SK-N-SH treated with all-trans-retinoic acid at 6 μM for 48 hours (cell line): ENCODE data around the gene TIAM2.

ENCODE experiments used
- ATAC-seq: fragments of 200-7000 bp; cut with Tn5 transposase; 3 replicates; pipeline ENCODE4 v1.9.1; 2020; ENCODE audit warnings: mild to moderate bottlenecking, moderate library complexity
- ARNTL ChIP-seq: fragments of 450-650 bp; formaldehyde crosslinking; IDR thresholded peaks from 2 replicates; pipeline ENCODE4 v1.5.0; 2020; ENCODE audit warnings: low read depth, mild to moderate bottlenecking, moderate library complexity, borderline replicate concordance
- BACH2 ChIP-seq: fragments of 250-450 bp; sonication (Bioruptor Pico); IDR thresholded peaks from 2 replicates; pipeline ENCODE4 v1.9.0; 2021; ENCODE audit warnings: mild to moderate bottlenecking, borderline replicate concordance
- CREB5 ChIP-seq: fragments of 250-450 bp; sonication (Bioruptor Pico); IDR thresholded peaks from 2 replicates; pipeline ENCODE4 v1.5.1; 2020; ENCODE audit warnings: low read depth, mild to moderate bottlenecking, moderate library complexity
- CSRNP3 ChIP-seq: fragments of 250-450 bp; sonication (Bioruptor Pico); IDR thresholded peaks from 2 replicates; pipeline ENCODE4 v1.5.1; 2021; ENCODE audit warnings: mild to moderate bottlenecking, moderate library complexity
- ESRRG ChIP-seq: fragments of 250-450 bp; sonication (Bioruptor Pico); IDR thresholded peaks from 2 replicates; pipeline ENCODE4 v1.6.1; 2021; ENCODE audit warnings: mild to moderate bottlenecking
- GLIS3 ChIP-seq: fragments of 250-450 bp; sonication (Bioruptor Pico); IDR thresholded peaks from 2 replicates; pipeline ENCODE4 v1.5.0; 2020; ENCODE audit warnings: mild to moderate bottlenecking, moderate library complexity
- OSR1 ChIP-seq: fragments of 250-450 bp; sonication (Bioruptor Pico); IDR thresholded peaks from 2 replicates; pipeline ENCODE4 v1.8.0; 2022; ENCODE audit warnings: moderate library complexity, mild to moderate bottlenecking, inconsistent platforms
- RARB ChIP-seq: fragments of 250-450 bp; sonication (Bioruptor Pico); IDR thresholded peaks from 2 replicates; pipeline ENCODE4 v1.8.0; 2021; ENCODE audit warnings: mild to moderate bottlenecking, moderate library complexity
- SNAI2 ChIP-seq: fragments of 250-450 bp; sonication (Bioruptor Pico); IDR thresholded peaks from 2 replicates; pipeline ENCODE4 v1.5.0; 2020; ENCODE audit warnings: mild to moderate bottlenecking, moderate library complexity
- TCF4 ChIP-seq: fragments of 250-450 bp; sonication (Bioruptor Pico); IDR thresholded peaks from 2 replicates; pipeline ENCODE4 v1.8.0; 2021; ENCODE audit warnings: mild to moderate bottlenecking, moderate library complexity, borderline replicate concordance
- TOX ChIP-seq: fragments of 250-450 bp; sonication (Bioruptor Pico); IDR thresholded peaks from 2 replicates; pipeline ENCODE4 v1.8.0; 2021; ENCODE audit warnings: mild to moderate bottlenecking, moderate library complexity, borderline replicate concordance
- TSHZ2 ChIP-seq: fragments of 250-450 bp; sonication (Bioruptor Pico); IDR thresholded peaks from 2 replicates; pipeline ENCODE4 v1.5.0; 2020; ENCODE audit warnings: mild to moderate bottlenecking, moderate library complexity
- ZFP3 ChIP-seq: fragments of 250-450 bp; sonication (Bioruptor Pico); IDR thresholded peaks from 2 replicates; pipeline ENCODE4 v1.5.0; 2020; ENCODE audit warnings: mild to moderate bottlenecking, moderate library complexity
- ZNF565 ChIP-seq: fragments of 450-650 bp; formaldehyde crosslinking; conservative IDR thresholded peaks from 2 replicates; pipeline ENCODE4 v1.5.0; 2020; ENCODE audit warnings: low read depth, mild to moderate bottlenecking, moderate library complexity
- ZNF8 ChIP-seq: fragments of 450-650 bp; formaldehyde crosslinking; IDR thresholded peaks from 2 replicates; pipeline ENCODE4 v1.5.0; 2020; ENCODE audit warnings: mild to moderate bottlenecking, moderate library complexity
- TF ChIP-seq, protein P1 (sequence below): fragments of 250-450 bp; sonication (Bioruptor Pico); IDR thresholded peaks from 2 replicates; pipeline ENCODE4 v1.8.0; 2020; ENCODE audit warnings: mild to moderate bottlenecking, moderate library complexity, borderline replicate concordance

TIAM2 gene

DNA sequence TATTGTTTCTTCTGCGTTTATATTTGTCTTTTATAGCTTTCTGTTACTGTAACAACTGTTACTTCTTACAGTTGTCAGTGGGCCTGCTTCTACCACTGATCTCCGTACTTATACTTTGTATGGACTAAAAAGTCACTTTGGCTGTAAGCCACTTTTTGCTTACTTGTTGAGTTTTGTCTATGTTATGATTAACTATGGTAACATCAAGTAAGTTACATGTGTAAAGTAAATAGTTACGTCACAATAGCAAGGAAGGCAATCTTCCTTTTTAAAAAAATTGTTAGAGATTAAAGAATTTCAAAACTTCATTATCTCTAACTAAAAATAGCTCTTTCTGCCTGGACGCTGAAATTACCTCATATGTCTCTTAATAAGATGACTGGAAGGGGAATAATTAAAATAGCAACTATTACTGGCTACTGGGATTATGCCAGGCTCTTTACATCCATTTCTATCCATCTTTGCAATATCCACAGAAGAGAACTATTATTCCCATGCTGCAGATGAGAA lies 308.3 kb downstream of the TIAM2 start:
- TF ChIP-seq ARNTL (CRISPR knock-in tag) (no peak), TCF4 (CRISPR knock-in tag) (no peak), ZNF8 (CRISPR knock-in tag) (no peak), OSR1 (CRISPR knock-in tag) (no peak), BACH2 (no peak), ZFP3 (no peak), ZNF565 (CRISPR knock-in tag) (no peak), TOX (CRISPR knock-in tag) (no peak), GLIS3 (CRISPR knock-in tag) (no peak), TSHZ2 (CRISPR knock-in tag) (no peak), SNAI2 (no peak), CSRNP3 (no peak), RARB (CRISPR knock-in tag) (no peak), CREB5 (CRISPR knock-in tag) (no peak), ESRRG (CRISPR knock-in tag) (no peak)
- TF ChIP-seq, protein P1, sequence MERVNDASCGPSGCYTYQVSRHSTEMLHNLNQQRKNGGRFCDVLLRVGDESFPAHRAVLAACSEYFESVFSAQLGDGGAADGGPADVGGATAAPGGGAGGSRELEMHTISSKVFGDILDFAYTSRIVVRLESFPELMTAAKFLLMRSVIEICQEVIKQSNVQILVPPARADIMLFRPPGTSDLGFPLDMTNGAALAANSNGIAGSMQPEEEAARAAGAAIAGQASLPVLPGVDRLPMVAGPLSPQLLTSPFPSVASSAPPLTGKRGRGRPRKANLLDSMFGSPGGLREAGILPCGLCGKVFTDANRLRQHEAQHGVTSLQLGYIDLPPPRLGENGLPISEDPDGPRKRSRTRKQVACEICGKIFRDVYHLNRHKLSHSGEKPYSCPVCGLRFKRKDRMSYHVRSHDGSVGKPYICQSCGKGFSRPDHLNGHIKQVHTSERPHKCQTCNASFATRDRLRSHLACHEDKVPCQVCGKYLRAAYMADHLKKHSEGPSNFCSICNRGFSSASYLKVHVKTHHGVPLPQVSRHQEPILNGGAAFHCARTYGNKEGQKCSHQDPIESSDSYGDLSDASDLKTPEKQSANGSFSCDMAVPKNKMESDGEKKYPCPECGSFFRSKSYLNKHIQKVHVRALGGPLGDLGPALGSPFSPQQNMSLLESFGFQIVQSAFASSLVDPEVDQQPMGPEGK (CRISPR knock-in tag) = no peak
- ATAC-seq = no peak

DNA sequence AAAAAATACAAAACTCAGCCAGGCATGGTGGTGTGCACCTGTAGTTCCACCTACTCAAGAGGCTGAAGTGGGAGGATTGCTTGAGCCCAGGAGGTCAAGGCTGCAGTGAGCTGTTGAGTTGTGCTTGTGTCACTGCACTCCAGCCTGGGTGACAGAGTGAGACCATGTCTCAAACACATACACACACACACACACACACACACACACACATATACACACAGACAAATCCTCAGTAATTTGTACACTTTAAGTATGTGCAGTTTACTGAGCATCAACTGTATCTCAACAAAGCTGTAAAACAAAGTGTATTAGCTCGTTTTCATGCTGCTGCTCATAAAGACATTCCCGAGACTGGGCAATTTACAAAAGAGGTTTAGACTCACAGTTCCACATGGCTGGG lies 311.8 kb downstream of the TIAM2 start:
- no peak for ATAC-seq
- TF ChIP-seq CREB5 (CRISPR knock-in tag) = no peak
